NCI-H1092 (cell line): ENCODE data around the gene C1orf94.

ENCODE experiments used
- DNase-seq: peaks from one replicate; lab custom pipeline; 2025; lab: John Stamatoyannopoulos, UW

Gene C1orf94

DNA sequence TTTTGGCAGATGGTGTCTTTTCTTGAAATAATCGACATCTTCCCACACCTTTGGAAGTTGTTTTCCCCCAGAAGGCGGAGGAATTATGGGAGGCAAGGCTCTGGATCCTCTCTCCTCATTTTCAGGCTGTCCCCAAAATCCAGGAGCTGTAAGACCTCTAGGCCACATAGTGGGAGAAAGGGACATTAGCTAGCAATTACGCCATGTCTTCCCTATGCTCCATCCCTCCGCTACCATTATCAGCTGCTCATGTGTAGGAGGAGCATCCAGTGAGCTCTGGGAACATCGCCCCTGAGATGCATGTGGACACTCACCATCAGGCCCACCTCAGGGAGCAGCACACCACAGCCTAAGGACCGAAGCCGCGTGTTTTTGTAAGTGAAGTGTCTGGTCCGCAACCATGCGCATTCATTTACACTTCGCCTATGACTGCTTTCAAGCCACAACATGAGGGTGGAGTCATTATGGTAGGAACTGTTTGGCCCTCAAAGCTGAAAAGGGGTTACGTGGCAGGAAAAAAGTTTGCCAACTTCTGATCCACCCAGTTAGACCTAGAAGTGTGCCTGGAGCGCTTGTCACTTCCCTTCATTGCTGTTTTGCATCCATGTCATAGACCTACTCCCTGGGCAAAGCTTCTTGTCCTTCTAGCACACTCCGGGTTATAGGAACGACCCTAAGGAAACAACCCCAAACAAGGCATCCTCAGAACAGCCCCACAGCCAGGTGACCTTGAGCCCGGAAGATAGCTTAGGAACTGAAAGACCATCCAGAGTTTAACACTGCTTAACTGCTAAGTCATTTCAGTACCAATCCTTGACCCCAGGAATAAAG, 85.5 kb downstream of the C1orf94 start:
- no peak for DNase-seq

DNA sequence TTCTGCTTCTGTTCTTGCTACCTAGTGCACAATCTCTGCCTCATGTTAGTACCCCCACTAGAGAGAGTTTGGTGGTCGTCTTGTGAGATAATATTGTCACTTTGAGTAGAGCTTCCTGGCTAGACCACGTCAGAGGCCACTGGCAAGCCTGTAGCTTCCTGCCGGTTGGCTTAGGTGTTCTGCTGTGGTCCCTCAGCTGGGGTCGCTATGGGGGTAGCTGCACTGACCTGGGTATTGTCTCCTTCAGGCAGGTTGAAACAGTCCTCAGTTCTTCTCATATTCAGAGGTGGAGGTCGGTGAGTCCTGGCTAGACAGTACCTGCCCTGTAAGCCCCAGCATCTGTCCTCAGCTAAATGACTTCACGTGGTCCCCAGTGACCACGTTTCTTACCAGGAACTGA, 86.2 kb downstream of the C1orf94 start:
- DNase-seq = no peak

DNA sequence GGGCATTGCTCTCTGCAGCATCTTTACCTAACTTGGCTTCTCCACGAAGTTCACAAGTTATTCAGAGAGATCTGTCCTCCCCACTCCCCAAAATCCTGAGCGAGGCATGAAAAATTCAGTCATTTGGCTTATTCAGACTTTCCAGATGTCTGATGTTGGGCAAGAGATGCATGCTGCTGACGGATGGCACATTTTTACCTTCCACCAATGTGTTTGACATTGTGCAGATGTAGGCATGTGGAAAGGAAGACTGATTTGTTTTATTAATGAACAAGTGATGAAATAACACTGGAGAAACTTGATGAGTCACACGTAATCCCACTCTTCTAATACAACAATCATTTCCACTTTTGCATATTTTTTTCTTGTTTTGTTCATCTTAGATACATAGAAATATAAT, 86.7 kb downstream of the C1orf94 start:
- no peak for DNase-seq

DNA sequence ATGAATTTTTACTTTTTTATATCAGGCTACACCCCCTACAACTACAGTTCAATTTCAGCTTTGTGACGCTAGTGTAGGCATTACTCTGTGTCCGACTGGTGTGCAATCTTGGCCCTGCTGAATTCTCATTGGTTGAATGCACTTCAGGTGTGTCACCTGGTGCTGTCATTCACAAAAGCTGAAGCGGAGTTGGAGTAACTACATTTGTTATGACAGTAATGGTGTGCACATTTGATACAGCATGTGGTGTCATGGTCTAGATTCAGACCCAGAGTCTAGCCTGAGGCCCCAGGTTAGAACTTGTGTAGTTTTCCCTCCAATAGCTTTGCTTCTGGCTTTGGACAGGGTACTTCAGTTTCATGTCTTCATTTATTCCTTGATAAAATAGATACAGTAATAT, 88.7 kb downstream of the C1orf94 start:
- DNase-seq = no peak

DNA sequence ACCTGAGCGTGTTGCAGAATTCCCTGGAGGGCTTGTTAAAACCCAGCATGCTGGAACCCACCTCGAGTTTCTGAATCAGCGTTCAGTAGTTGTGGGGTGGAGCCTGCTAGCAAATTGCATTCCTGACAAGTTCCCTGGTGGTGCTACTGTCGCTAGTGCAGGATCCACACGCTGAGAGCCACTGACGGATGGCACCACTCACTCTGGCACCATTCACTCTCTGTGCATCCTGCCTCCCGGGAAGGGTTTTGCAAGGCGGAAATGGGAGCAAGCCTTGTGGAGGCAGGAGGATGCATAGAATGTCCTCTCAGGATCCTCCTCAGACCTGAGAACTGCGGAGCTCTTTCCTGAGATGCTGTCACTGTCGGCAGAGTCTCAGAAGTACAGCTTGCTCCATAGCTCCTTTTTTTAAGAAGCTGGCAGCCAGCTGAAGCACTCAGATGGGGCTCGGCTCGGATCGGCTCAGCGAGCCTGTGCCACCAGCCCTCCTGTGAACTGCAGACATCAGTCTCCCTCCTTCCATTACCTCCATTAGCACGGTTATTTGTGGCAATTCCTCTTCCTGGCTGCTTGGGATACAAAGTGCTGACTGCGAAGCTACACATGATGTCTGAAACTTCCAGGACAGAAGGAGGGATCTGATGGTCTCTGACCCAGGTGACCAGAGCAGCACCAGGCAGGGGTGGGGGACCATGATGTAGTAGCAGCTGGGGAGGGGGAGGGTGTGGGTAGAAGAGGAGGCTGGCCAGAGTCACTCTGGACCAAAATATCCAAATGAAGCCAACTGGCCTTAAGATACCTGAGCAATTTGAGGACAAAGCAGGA, 89.6 kb downstream of the C1orf94 start:
- no peak for DNase-seq

DNA sequence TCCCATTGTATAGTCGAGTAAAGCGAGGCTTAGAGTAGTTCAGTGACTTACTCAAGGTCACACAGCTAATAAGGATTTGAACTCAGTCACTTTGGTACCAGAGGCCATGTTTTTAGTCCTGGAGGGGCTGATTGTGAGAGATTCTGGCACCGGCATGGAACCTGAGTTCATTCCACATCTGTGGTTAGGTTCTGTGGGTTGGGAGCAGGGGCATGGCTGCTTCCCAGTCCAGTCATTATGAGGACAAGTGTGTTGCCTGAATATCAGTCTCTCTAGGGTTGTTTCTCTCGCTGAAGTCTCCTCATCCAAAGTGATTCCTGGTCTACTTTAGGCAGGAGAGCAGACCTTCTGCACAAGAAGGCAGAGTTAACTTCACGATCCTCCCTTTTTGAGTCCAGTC, 90.6 kb downstream of the C1orf94 start:
- no peak for DNase-seq

DNA sequence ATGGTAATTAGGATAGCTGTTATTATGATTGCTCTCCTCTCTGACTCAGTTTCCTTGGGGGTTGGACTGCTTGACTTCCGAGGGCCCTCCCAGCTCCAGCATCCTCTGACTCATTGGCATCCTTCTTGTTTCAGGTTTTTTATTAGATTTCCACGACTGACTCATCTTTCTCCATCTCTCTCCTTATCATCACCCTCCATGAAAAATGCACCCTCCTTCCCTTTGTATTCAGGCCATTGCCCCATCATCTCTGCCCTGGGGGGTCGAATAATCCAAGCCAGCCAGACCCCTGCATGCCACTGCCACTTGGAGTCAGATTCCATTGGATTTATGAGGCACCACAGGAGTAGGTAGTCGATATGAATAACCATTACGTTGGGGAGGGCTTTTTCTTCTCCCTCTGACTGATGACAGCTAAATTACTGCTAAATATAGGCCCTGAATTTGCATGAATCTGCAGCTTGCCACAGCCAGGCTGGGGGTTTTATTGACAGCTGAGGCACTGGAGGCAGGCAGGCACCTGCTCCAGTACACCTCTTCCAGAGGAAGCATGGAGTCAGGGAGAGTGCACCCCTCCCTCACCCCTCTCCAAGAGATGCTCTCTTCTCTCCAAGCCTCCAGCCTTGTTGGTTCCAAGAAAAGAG, 91.7 kb downstream of the C1orf94 start:
- DNase-seq = no peak
